Colonic mucosa (tissue), 4 donors: ENCODE measurements around the gene IL20. TPM values are rescaled to one million over a fixed set of nuclear protein-coding genes. Genes with fewer than 3 reads are reported as not detected.

Source experiments
- DNase-seq: peaks from one replicate; pipeline ENCODE4 v3.0.0-alpha.2; 2020
- H3K27ac ChIP-seq: fragments of 200-600 bp; one replicate; pipeline ENCODE4 v1.8.0; 2021
- H3K27me3 ChIP-seq: fragments of 200-600 bp; one replicate; pipeline ENCODE4 v1.8.0; 2021
- H3K36me3 ChIP-seq: fragments of 200-600 bp; one replicate; pipeline ENCODE4 v1.8.0; 2021
- H3K4me1 ChIP-seq: fragments of 200-600 bp; one replicate; pipeline ENCODE4 v1.8.0; 2021; ENCODE audit warnings: mild to moderate bottlenecking
- H3K4me3 ChIP-seq: fragments of 200-600 bp; one replicate; pipeline ENCODE4 v1.8.0; 2021
- H3K9ac ChIP-seq, 2 donors: one replicate each; pipeline ENCODE4 v1.7.0; 2013; ENCODE audit warnings: control low read depth in 2 of 2, low read depth in 2 of 2, low read length in 2 of 2
- H3K9me3 ChIP-seq: fragments of 200-600 bp; one replicate; pipeline ENCODE4 v1.8.0; 2021
- CTCF ChIP-seq: fragments of 200-600 bp; IDR thresholded peaks from one replicate; pipeline ENCODE4 v1.8.0; 2022; ENCODE audit warnings: antibody characterized with exemption, mild to moderate bottlenecking
- intact Hi-C: fragments of 100-400 bp; cut with DNase I; formaldehyde crosslinking; loops from one replicate; pipeline ENCODE4 v1.14.1; 2022
- total RNA-seq, 2 donors: library from RNA; stranded (reverse); fragmentation: NEBNext Ultra II Directional in 1 of 2; extraction: Animal tissue kit (Norgen Biotek cat#: 25700) in 1 of 2; gene quantifications; one replicate each; pipeline ENCODE4 v1.2.1, GENCODE V29; 2021
- donor health status: healthy.
- donor health status: DM: no; HTN: no; CAD: no.
- donor health status: DM: no; HTN: no; CAD: no.

IL20 gene
- total RNA-seq, 2 donors from 2014 or later = not detected

- TF ChIP-seq CTCF = no peak
- H3K27me3 ChIP-seq = no peaks in the 10 kb centered on the region
- H3K36me3 ChIP-seq = no peaks in the 10 kb centered on the region
- no peak overlapping the region for H3K9ac ChIP-seq
- intact Hi-C loops = no loop called here
- no peaks in the 10 kb centered on the region for H3K4me1 ChIP-seq
- no peak for DNase-seq
- H3K9me3 ChIP-seq = no peaks in the 10 kb centered on the region
- H3K4me3 ChIP-seq = no peak overlapping the region
- no peak overlapping the region for H3K27ac ChIP-seq
Observed at GRCh38 chr1:206882555-206882954, 17.1 kb downstream of the IL20 start.

DNA sequence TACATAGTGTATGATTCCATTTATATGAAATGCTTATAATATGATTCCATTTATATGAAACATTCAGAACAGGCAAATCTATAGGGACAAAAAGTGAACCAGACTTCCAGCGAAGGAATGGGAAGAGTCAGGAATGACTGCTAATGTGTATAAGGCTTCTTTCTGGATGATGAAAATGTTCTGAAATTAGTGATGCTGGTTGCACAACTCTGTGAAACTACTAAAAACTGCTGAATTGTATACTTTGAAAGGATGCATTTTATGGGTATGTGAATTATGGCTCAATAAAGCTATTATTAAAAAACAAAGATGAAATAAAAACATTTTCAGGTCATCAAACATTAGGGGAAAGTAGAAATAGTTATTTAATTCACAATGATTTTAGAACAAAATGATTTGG is 17.7 kb downstream of the IL20 start:
- DNase-seq = no peak
- no peak overlapping the region for H3K27ac ChIP-seq
- no peak overlapping the region for H3K4me3 ChIP-seq
- no peaks in the 10 kb centered on the region for H3K4me1 ChIP-seq
- intact Hi-C loops = no loop called here
- no peaks in the 10 kb centered on the region for H3K9me3 ChIP-seq
- no peaks in the 10 kb centered on the region for H3K27me3 ChIP-seq
- TF ChIP-seq CTCF = no peak
- H3K36me3 ChIP-seq = no peaks in the 10 kb centered on the region
- no peak overlapping the region for H3K9ac ChIP-seq

DNA sequence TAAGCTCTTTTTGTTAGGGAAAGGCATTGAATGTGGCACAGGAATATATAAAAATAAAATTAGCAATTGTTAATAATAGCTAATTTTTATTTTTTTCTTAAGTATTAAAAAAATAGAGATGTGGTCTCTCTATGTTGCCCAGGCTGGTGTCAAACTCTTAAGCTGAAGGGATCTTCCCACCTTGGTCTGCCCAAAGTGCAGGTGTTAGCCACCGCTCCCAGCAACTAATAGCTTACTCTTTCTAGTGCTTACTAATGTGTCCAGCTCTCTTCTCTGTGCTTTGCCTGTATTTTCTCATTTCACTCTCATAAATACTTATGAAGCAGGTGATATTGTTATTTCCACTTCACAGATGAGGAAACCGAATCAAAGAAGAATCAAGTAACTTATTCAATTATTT is 18.5 kb downstream of the IL20 start:
- no peaks in the 10 kb centered on the region for H3K27me3 ChIP-seq
- H3K4me1 ChIP-seq = no peaks in the 10 kb centered on the region
- DNase-seq = no peak
- H3K27ac ChIP-seq = no peak overlapping the region
- H3K4me3 ChIP-seq = no peak overlapping the region
- no peaks in the 10 kb centered on the region for H3K36me3 ChIP-seq
- no peaks in the 10 kb centered on the region for H3K9me3 ChIP-seq
- intact Hi-C loops = no loop called here
- no peak overlapping the region for H3K9ac ChIP-seq
- TF ChIP-seq CTCF = no peak

DNA sequence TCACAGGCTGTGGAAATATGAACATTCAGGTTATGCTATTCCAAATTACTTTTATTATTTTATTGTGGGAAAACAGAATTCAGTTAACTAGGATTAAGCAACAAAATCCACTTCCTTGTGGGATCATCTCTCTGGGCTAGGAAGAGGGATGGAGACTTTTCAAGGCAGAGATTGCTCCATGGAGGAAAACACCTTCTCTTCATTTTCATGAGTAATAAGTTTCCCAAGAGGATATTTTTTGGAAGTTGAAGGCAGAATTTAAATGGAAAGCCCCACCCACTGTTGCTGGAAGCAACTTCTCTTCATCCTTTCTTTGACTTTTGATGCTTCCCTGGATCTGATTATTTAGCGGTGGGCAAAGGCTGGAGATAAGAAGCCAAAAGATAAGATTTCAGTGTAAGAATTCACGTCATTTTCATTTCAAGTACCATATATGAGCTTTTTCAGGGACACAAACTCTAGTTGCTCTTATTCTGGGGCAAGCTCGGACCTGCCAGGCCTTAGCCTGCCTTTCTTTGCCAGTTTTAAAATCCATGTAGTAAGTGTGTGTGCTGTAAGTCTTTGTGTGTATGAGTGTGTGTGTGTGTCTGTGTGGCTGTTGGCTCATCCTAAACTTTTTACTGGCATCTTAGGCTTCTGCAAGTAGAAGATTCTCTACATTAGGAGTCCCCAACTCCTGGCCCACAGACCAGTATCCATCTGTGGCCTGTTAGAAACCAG is 20.1 kb downstream of the IL20 start:
- no peaks in the 10 kb centered on the region for H3K4me1 ChIP-seq
- no peak overlapping the region for H3K9ac ChIP-seq
- H3K27ac ChIP-seq = no peak overlapping the region
- intact Hi-C loops = no loop called here
- no peaks in the 10 kb centered on the region for H3K27me3 ChIP-seq
- no peaks in the 10 kb centered on the region for H3K36me3 ChIP-seq
- H3K9me3 ChIP-seq = no peaks in the 10 kb centered on the region
- no peak overlapping the region for H3K4me3 ChIP-seq
- no peak for TF ChIP-seq CTCF
- no peak for DNase-seq

DNA sequence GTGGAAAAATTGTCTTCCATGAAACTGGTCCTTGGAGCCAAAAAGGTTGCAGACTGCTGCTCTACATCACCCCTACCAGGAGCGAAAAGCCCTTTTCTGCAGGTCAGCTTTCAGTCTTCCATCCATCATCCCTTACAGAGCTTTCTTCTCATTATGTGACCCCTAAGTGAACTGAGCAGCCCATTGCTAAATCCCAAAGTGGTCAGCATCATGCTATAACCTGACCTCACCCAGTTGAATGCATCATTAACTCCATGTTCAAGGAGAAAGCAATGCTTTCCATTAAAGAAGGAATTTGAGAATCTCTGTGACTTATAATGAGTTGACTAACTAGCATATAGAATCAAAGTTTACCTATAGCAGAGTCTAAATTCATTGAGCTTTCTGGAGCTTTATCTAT is 21.4 kb downstream of the IL20 start:
- Histone ChIP-seq H3K36me3 (no peaks in the 10 kb centered on the region), H3K4me3 (no peak overlapping the region), H3K9ac (no peak overlapping the region), H3K9me3 (no peaks in the 10 kb centered on the region), H3K4me1 (no peaks in the 10 kb centered on the region), H3K27ac (no peak overlapping the region), H3K27me3 (no peaks in the 10 kb centered on the region)
- TF ChIP-seq CTCF = no peak
- intact Hi-C loops = no loop called here
- DNase-seq = no peak
